Fibroblast of lung (primary cell): ENCODE results near the gene BRME1.

ENCODE experiments used
- EZH2 ChIP-seq: IDR thresholded peaks from 2 replicates; pipeline ENCODE4 v1.5.1; 2012; ENCODE audit warnings: low read length, control low read depth, mild to moderate bottlenecking; ENCODE audit errors: missing control alignments
- TF ChIP-seq, protein P1 (sequence below), 2 donors: IDR thresholded peaks in 1 of 2; conservative IDR thresholded peaks in 1 of 2; 1 replicate in 1 of 2; 2 replicates in 1 of 2; pipeline ENCODE4 v1.5.1; 2011 to 2012; ENCODE audit warnings: low read length in 2 of 2, control low read depth in 1 of 2, inconsistent platforms in 1 of 2, low read depth in 1 of 2, mild to moderate bottlenecking in 1 of 2

DNA sequence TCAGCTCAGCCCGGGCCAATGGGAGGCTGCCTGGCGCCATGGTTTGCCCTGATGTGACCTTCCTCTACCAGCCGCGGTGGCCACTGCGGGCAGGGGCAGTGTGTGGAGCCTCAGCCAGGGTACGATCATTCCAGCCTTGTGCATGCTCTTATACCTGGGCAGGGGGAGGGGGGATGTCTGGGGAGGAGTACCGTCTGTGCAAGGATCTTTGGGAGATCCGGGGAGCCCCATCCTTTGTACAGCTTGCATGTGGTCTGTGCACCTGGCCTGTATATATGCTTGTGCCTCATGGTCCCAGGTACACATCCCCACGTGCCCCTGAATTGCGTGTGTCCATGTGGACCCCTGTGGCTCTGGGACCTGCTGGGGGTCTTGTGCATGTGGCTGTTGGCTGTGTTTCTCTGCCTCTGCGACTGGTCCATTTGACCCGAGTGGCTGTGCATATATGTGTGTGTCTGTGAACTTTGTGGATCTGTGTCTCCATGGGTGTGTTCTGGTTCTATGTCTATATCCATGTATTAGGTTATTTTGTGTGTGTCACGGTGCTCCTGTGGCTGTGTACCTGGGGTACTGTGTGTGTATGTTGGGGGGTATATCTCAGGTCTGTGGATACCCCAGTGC lies 41.8 kb downstream of the BRME1 start:
- TF ChIP-seq, protein P1, sequence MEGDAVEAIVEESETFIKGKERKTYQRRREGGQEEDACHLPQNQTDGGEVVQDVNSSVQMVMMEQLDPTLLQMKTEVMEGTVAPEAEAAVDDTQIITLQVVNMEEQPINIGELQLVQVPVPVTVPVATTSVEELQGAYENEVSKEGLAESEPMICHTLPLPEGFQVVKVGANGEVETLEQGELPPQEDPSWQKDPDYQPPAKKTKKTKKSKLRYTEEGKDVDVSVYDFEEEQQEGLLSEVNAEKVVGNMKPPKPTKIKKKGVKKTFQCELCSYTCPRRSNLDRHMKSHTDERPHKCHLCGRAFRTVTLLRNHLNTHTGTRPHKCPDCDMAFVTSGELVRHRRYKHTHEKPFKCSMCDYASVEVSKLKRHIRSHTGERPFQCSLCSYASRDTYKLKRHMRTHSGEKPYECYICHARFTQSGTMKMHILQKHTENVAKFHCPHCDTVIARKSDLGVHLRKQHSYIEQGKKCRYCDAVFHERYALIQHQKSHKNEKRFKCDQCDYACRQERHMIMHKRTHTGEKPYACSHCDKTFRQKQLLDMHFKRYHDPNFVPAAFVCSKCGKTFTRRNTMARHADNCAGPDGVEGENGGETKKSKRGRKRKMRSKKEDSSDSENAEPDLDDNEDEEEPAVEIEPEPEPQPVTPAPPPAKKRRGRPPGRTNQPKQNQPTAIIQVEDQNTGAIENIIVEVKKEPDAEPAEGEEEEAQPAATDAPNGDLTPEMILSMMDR (conservative IDR thresholded peaks at IDR 0.05 in 1 of 2, IDR thresholded peaks at IDR 0.05 in 1 of 2; ENCODE audit: low read depth in 1 of 2, low read length in 2 of 2): no peak
- peak; percentile 71 for TF ChIP-seq EZH2
